ENCODE results near the gene GRAMD1A. TPM values are rescaled to one million over a fixed set of nuclear protein-coding genes. Genes with fewer than 3 reads are reported as not detected.

GRAMD1A gene
- total RNA-seq, 2 donors from 2014 or later, result 90.8 to 94.9 TPM

- TF ChIP-seq, protein P1, sequence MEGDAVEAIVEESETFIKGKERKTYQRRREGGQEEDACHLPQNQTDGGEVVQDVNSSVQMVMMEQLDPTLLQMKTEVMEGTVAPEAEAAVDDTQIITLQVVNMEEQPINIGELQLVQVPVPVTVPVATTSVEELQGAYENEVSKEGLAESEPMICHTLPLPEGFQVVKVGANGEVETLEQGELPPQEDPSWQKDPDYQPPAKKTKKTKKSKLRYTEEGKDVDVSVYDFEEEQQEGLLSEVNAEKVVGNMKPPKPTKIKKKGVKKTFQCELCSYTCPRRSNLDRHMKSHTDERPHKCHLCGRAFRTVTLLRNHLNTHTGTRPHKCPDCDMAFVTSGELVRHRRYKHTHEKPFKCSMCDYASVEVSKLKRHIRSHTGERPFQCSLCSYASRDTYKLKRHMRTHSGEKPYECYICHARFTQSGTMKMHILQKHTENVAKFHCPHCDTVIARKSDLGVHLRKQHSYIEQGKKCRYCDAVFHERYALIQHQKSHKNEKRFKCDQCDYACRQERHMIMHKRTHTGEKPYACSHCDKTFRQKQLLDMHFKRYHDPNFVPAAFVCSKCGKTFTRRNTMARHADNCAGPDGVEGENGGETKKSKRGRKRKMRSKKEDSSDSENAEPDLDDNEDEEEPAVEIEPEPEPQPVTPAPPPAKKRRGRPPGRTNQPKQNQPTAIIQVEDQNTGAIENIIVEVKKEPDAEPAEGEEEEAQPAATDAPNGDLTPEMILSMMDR (IDR thresholded peaks at IDR 0.05), result no peak
- DNase-seq, result no peak
- H3K27me3 ChIP-seq, result no peaks in the 10 kb centered on the region
- no peak overlapping the region for H3K27ac ChIP-seq
- intact Hi-C loops (cut with DNase I), result no loop called here
- WGBS, 2 donors, result 80 to 87% methylated on average over 7 to 10 of the region's 10 CpGs
- H3K4me3 ChIP-seq, result no peak overlapping the region
- peaks cover 27% of the 10 kb centered on the region for H3K4me1 ChIP-seq
- ATAC-seq, result no peak
- no peaks in the 10 kb centered on the region for H3K36me3 ChIP-seq (replicated peaks in 1 of 2; ENCODE audit: insufficient read depth in 1 of 2, low read depth in 2 of 2)
- H3K9me3 ChIP-seq, result peaks cover 0 to 6% (median 0%) of the 10 kb centered on the region in 3 donors
Observed at GRCh38 chr19:35065574-35065973, 65.5 kb downstream of the GRAMD1A start.

GRCh38 chr19:35066121-35066520 is 66.0 kb downstream of the GRAMD1A start:
- WGBS, 2 donors, result 88 to 91% methylated on average over 11 to 15 of the region's 15 CpGs
- ATAC-seq (no peak), DNase-seq (no peak)
- Histone ChIP-seq H3K4me1 (peaks cover 27% of the 10 kb centered on the region), H3K27me3 (no peaks in the 10 kb centered on the region), H3K9me3 (peaks cover 0 to 8% (median 0%) of the 10 kb centered on the region in 3 donors), H3K27ac (peak overlapping the region in 1 of 4 donors; percentile 28), H3K4me3 (no peak overlapping the region), H3K36me3 (replicated peaks in 1 of 2; ENCODE audit: insufficient read depth in 1 of 2, low read depth in 2 of 2) (no peaks in the 10 kb centered on the region)
- no peak for TF ChIP-seq POLR2A (IDR thresholded peaks at IDR 0.05)
- intact Hi-C loops (cut with DNase I), result no loop called here

DNA sequence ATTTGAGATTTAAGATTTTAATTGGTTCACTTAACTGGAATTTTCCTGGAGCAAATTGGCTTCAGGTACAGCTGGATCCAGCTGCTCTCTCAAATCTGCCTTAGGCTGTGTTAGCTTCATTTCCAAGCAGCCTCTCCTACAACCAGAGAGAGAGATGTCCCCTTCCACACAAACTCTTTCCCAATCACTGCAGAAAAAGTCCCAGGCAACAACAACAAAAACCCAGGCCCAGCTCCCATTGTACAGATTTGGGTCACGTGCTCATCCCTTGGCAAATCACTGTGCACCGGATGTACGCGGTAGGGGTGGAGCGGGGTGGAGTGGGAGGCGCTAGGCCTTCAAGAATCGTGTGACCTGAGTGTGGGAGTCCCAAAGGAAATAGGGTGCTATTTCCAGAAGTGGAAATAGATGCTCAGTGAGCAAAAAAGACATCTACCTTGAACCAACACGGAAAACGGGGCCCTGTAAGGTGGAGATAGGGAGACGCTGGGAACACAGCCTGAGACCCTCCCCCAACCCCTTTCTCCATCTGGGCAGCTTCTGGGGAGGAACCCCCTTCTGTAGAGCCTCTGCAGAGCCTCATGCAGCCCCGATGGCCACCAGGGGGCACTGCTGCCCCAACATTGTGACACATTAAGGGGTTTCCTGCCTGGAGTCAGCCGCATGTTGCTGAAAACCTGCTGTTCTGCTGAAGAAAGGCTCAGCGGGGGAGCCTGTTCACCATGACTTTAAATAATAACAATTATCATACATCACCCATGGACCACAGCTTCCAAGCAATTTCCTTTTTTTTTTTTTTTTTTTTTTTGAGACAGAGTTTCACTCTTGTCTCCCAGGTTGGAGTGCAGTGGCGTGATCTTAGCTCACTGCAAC is 66.8 kb downstream of the GRAMD1A start:
- H3K27me3 ChIP-seq, result no peaks in the 10 kb centered on the region
- DNase-seq, result peak; percentile 87 to 94 (median 88)
- no peak overlapping the region for H3K4me3 ChIP-seq
- H3K27ac ChIP-seq, result peak overlapping the region in 3 of 4 donors; percentile 2 to 28 (median 15)
- H3K4me1 ChIP-seq, result peaks cover 27% of the 10 kb centered on the region
- intact Hi-C loops (cut with DNase I), result no loop called here
- ATAC-seq, result peak; percentile 76
- 13 to 16% methylated on average over 13 to 14 of the region's 14 CpGs for WGBS, 2 donors
- TF ChIP-seq POLR2A (IDR thresholded peaks at IDR 0.05), result no peak
- TF ChIP-seq, protein P1 (IDR thresholded peaks at IDR 0.05), result peak; percentile 80 to 91 (median 87)
- peaks cover 0 to 8% (median 0%) of the 10 kb centered on the region in 3 donors for H3K9me3 ChIP-seq
- no peaks in the 10 kb centered on the region for H3K36me3 ChIP-seq (replicated peaks in 1 of 2; ENCODE audit: insufficient read depth in 1 of 2, low read depth in 2 of 2)

DNA sequence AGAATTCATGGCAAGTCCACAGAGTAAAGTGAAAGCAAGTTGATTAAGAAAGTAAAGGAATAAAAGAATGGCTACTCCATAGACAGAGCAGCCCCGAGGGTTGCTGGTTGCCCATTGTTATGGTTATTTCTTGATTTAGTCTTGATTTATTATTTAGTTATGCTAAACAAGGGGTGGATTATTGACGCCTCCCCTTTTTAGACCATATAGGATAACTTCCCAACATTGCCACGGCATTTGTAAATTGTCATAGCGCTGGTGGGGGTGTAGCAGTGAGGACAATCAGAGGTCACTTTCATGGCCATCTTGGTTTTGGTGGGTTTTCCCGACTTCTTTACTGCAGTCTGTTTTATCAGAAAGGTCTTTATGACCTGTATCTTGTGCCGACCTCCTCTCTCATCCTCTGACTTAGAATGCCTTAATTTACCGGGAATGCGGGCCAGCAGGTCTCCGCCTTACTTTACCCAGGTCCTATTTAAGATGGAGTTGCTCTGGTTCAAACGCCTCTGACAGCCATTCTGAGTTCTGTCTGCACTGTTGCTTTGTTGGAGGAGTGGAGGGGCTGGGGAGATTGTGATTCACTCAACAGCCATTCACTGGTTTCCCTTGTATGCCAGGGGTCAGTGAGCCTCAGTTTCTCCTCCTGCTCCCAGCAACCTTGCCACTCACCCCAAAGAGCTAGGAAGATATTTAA is 69.0 kb downstream of the GRAMD1A start:
- no peak for DNase-seq
- no peak for TF ChIP-seq POLR2A (IDR thresholded peaks at IDR 0.05)
- TF ChIP-seq, protein P1 (IDR thresholded peaks at IDR 0.05), result no peak
- 75 to 85% methylated on average over 9 to 10 of the region's 10 CpGs for WGBS, 2 donors

DNA sequence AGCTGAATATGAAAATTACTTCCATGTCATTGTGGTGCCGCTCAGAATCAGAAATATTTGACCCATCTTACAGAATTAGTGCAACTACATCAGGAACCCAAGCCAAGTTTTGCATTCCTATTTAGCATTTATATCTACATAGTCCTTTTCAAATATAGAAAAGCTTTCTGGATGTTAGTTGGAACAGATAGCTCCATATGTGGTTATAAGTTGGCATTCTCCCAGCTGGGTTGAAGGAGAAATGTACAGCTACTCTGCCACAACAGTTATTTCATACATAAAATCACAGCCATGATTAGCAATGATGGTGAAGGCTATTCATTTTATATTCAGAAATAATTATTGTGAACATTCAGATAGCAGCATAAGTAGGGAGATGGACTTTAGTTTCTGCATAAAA is 69.6 kb downstream of the GRAMD1A start:
- Histone ChIP-seq H3K27ac (no peak overlapping the region), H3K27me3 (no peaks in the 10 kb centered on the region), H3K4me1 (peaks cover 10% of the 10 kb centered on the region), H3K9me3 (peaks cover 0 to 8% (median 0%) of the 10 kb centered on the region in 3 donors), H3K36me3 (replicated peaks in 1 of 2; ENCODE audit: insufficient read depth in 1 of 2, low read depth in 2 of 2) (no peaks in the 10 kb centered on the region), H3K4me3 (no peak overlapping the region)
- no peak for DNase-seq
- no peak for ATAC-seq
- intact Hi-C loops (cut with DNase I), result no loop called here
- TF ChIP-seq, protein P1 (IDR thresholded peaks at IDR 0.05), result no peak
- TF ChIP-seq POLR2A (IDR thresholded peaks at IDR 0.05), result no peak
- WGBS, 2 donors, result 88 to 100% methylated on average over 1 of the region's 1 CpG

More for the DNA sequence above, 69.0 kb downstream of the GRAMD1A start:
- intact Hi-C loops (cut with DNase I), result no loop called here
- H3K27ac ChIP-seq, result no peak overlapping the region
- H3K4me3 ChIP-seq, result no peak overlapping the region
- peaks cover 13% of the 10 kb centered on the region for H3K4me1 ChIP-seq
- H3K9me3 ChIP-seq, result peaks cover 0 to 8% (median 0%) of the 10 kb centered on the region in 3 donors
- H3K27me3 ChIP-seq, result no peaks in the 10 kb centered on the region
- no peak for ATAC-seq
- no peaks in the 10 kb centered on the region for H3K36me3 ChIP-seq (replicated peaks in 1 of 2; ENCODE audit: insufficient read depth in 1 of 2, low read depth in 2 of 2)

All from body of pancreas (tissue), 4 donors.